ENCODE results near the gene GRM8.

DNA sequence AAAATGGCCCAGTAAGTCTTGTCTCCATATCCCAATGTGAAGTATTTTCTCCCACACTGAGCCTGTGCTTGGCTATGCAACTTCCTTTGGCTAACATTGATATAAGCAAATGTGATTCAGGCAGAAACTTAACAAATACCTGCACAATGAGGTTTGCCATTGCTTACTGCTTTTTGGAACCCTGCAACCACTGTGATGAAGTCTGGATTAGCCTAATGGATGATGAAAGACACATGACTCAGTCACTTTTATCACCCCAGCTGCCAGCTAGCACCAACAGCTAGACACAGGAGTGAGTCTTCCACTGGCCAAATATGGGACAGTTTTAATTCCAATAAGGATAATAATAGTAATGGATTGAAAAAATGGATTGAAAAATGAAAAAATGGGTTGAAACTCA lies 854.5 kb downstream of the GRM8 start:
- TF ChIP-seq, protein P1, sequence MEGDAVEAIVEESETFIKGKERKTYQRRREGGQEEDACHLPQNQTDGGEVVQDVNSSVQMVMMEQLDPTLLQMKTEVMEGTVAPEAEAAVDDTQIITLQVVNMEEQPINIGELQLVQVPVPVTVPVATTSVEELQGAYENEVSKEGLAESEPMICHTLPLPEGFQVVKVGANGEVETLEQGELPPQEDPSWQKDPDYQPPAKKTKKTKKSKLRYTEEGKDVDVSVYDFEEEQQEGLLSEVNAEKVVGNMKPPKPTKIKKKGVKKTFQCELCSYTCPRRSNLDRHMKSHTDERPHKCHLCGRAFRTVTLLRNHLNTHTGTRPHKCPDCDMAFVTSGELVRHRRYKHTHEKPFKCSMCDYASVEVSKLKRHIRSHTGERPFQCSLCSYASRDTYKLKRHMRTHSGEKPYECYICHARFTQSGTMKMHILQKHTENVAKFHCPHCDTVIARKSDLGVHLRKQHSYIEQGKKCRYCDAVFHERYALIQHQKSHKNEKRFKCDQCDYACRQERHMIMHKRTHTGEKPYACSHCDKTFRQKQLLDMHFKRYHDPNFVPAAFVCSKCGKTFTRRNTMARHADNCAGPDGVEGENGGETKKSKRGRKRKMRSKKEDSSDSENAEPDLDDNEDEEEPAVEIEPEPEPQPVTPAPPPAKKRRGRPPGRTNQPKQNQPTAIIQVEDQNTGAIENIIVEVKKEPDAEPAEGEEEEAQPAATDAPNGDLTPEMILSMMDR (IDR thresholded peaks at IDR 0.05), result no peak
- TF ChIP-seq POLR2A (IDR thresholded peaks at IDR 0.05; ENCODE audit: low read depth), result no peak
